K562 (cell line): ENCODE measurements around the gene OSCAR. TPM values are rescaled to one million over a fixed set of nuclear protein-coding genes. Genes with fewer than 3 reads are reported as not detected.

Experiments used
- ATAC-seq: fragments of 200-7000 bp; cut with Tn5 transposase; 3 replicates; pipeline ENCODE4 v1.9.1; 2020; ENCODE audit warnings: moderate library complexity
- BruUV-seq: library from RNA; stranded (reverse); fragments of 400-500 nt; replicated peaks from 2 replicates; lab custom pipeline; 2021; lab: Mats Ljungman, UMichigan
- CTCF ChIA-PET: fragments of 300-600 bp; formaldehyde crosslinking; extraction: SDS; loops from one replicate; lab custom pipeline; 2021; ENCODE audit warnings: low intra/inter-chr PET ratio; lab: Yijun Ruan, JAX
- POLR2A ChIA-PET: fragments of 300-600, 350-650 bp; sonication (Branson Sonifier 250); formaldehyde crosslinking; extraction: SDS; loops from one replicate; lab custom pipeline; 2021; ENCODE audit warnings: antibody characterized with exemption, inconsistent platforms; lab: Yijun Ruan, JAX
- DNase-seq, 4 experiments: peaks; one replicate each; pipeline versions ENCODE4 v3.0.0 to v3.0.0-alpha.2; 2011 to 2018; ENCODE audit warnings: low spot score in 3 of 4, mixed read lengths in 3 of 4; ENCODE audit errors: extremely low read depth in 1 of 4
- FAIRE-seq: peaks from 2 replicates; lab custom pipeline; 2011; peaks lifted over from hg19 to GRCh38; lab: Jason Lieb, UNC
- H2AFZ ChIP-seq: 2 replicates; pipeline ENCODE4 v1.6.0; 2011; ENCODE audit warnings: low read depth, low read length, control low read depth, inconsistent platforms
- H3K27ac ChIP-seq: fragments of 200-600 bp; 3 replicates; pipeline ENCODE4 v1.8.0; 2011; ENCODE audit warnings: low read depth, mild to moderate bottlenecking, control low read depth, inconsistent platforms, low read length, moderate library complexity, mixed read lengths; ENCODE audit errors: extremely low read depth
- H3K27me3 ChIP-seq, 2 experiments: fragments of 300-600 bp in 1 of 2; 2 replicates in 1 of 2; 3 replicates in 1 of 2; pipeline versions ENCODE4 v1.6.0 to v1.8.0; 2011; ENCODE audit warnings: inconsistent platforms in 2 of 2, low read length in 2 of 2, mild to moderate bottlenecking in 1 of 2, mixed read lengths in 1 of 2, moderate library complexity in 1 of 2; ENCODE audit not compliant: control insufficient read depth in 2 of 2, insufficient read depth in 2 of 2
- H3K36me3 ChIP-seq: fragments of 300-600 bp; 3 replicates; pipeline ENCODE4 v1.8.0; 2011; ENCODE audit warnings: mild to moderate bottlenecking, low read length, inconsistent platforms; ENCODE audit not compliant: control insufficient read depth, insufficient read depth
- H3K4me1 ChIP-seq, 2 experiments: fragments of 200-600 bp in 1 of 2; replicated peaks in 1 of 2; 2 replicates in 1 of 2; 3 replicates in 1 of 2; pipeline versions ENCODE4 v1.5.1 to v1.8.0; 2011; ENCODE audit warnings: inconsistent platforms in 2 of 2, low read length in 2 of 2, mild to moderate bottlenecking in 1 of 2, mixed read lengths in 1 of 2, moderate library complexity in 1 of 2; ENCODE audit not compliant: control insufficient read depth in 2 of 2, insufficient read depth in 2 of 2
- H3K4me2 ChIP-seq: 2 replicates; pipeline ENCODE4 v1.6.1; 2011; ENCODE audit warnings: low read length, control low read depth, inconsistent platforms, mixed read lengths; ENCODE audit not compliant: insufficient read depth
- H3K4me3 ChIP-seq: fragments of 200-600 bp; sonication (generic), shearing (Covaris generic); 2 replicates; pipeline ENCODE4 v1.5.1; 2016; ENCODE audit warnings: control low read depth, inconsistent platforms
- H3K79me2 ChIP-seq: fragments of 200-600 bp; 3 replicates; pipeline ENCODE4 v1.8.0; 2011; ENCODE audit warnings: low read length, inconsistent platforms; ENCODE audit not compliant: control insufficient read depth, insufficient read depth
- H3K9ac ChIP-seq, 2 experiments: 2 replicates each; pipeline versions ENCODE4 v1.6.0 to v1.6.1; 2011; ENCODE audit warnings: low read depth in 2 of 2, low read length in 2 of 2, control low read depth in 1 of 2, inconsistent platforms in 1 of 2, mild to moderate bottlenecking in 1 of 2, mixed read lengths in 1 of 2; ENCODE audit not compliant: insufficient read depth in 1 of 2
- H3K9me1 ChIP-seq: one replicate; pipeline ENCODE4 v1.6.0; 2011; ENCODE audit warnings: inconsistent platforms, mild to moderate bottlenecking, low read length, moderate library complexity; ENCODE audit not compliant: control insufficient read depth, insufficient read depth
- H3K9me3 ChIP-seq: replicated peaks from 2 replicates; pipeline ENCODE4 v1.5.1; 2011; ENCODE audit warnings: low read depth, low read length, inconsistent platforms; ENCODE audit not compliant: control insufficient read depth, insufficient read depth
- H4K20me1 ChIP-seq: replicated peaks from 2 replicates; pipeline ENCODE4 v1.6.1; 2011; ENCODE audit warnings: low read length, inconsistent platforms, mixed read lengths; ENCODE audit not compliant: control insufficient read depth, insufficient read depth
- CHD1 ChIP-seq: fragments of 200-600 bp; sonication (generic); IDR thresholded peaks from one replicate; pipeline ENCODE4 v1.6.1; 2012; ENCODE audit warnings: mild to moderate bottlenecking, moderate library complexity, low read length, inconsistent platforms
- COPS2 ChIP-seq: fragments of 450-650 bp; conservative IDR thresholded peaks from 2 replicates; pipeline ENCODE4 v1.6.1; 2016; ENCODE audit warnings: mild to moderate bottlenecking, moderate library complexity
- NFE2L1 ChIP-seq: fragments of 450-650 bp; IDR thresholded peaks from 2 replicates; pipeline ENCODE4 v1.6.1; 2016; ENCODE audit warnings: missing genetic modification characterization, low read depth, mild to moderate bottlenecking, missing compliant biosample characterization, moderate library complexity, borderline replicate concordance
- U2AF1 ChIP-seq: fragments of 200-400 bp; formaldehyde crosslinking; optimal IDR thresholded peaks from 2 replicates; pipeline ENCODE3; 2017; ENCODE audit warnings: mild to moderate bottlenecking, low read depth, low read length, moderate library complexity
- ZFP36 ChIP-seq: fragments of 150-350 bp; IDR thresholded peaks from 2 replicates; pipeline ENCODE4 v1.6.1; 2018; ENCODE audit warnings: low read length, low read depth; ENCODE audit not compliant: partially characterized antibody
- WGBS: fragments of 100-300 bp; shearing (Covaris generic); methylation state at CpG from one replicate; pipeline ENCODE4 v1.1.6; 2016; ENCODE audit warnings: low coverage, mixed read lengths; ENCODE audit not compliant: insufficient coverage; ENCODE audit errors: missing lambda C conversion rate; 5-methylcytosine and 5-hydroxymethylcytosine counted together
- in situ Hi-C: fragments of 300-500 bp; cut with MboI; formaldehyde crosslinking; loops from 4 replicates; pipeline ENCODE4 v1.15.0; 2018; ENCODE audit warnings: inconsistent platforms, mixed read lengths
- intact Hi-C: fragments of 100-400 bp; cut with micrococcal nuclease; formaldehyde crosslinking; loops from 2 replicates; pipeline ENCODE4 v1.14.2; 2022
- polyA plus RNA-seq, 8 experiments: library from polyadenylated mRNA; depleted of rRNA in 4 of 8; stranded (reverse) in 5 of 8; unstranded in 3 of 8; fragments of >200 nt; fragmentation: Nextera tagmentation in 2 of 8; fragmentation: Illumina TruSeq in 1 of 8; extraction: Ambion mirVana in 2 of 8; extraction: Trizol in 1 of 8; gene quantifications; 2 replicates each; pipeline versions ENCODE4 v1.2.1 to v1.2.3, GENCODE V29; 2011 to 2014; ENCODE audit warnings: inconsistent platforms in 1 of 8, missing spikeins in 1 of 8
- total RNA-seq, 7 experiments: library from RNA; depleted of rRNA in 6 of 7; stranded (reverse); fragments of >200 nt in 6 of 7; fragmentation: Illumina TruSeq in 2 of 7; extraction: Trizol in 2 of 7; gene quantifications; 2 replicates each; pipeline versions ENCODE4 v1.2.1 to v1.2.3, GENCODE V29; 2011 to 2021; ENCODE audit warnings: low replicate concordance in 1 of 7
- TF ChIP-seq, protein P1 (sequence below): conservative IDR thresholded peaks from 2 replicates; pipeline ENCODE4 v1.6.1; 2011; ENCODE audit warnings: low read depth, mild to moderate bottlenecking, low read length; ENCODE audit not compliant: control insufficient read depth

Gene OSCAR
- total and polyA plus RNA-seq, 9 of the 15 experiments (the other 6 are each of a cell fraction or from before 2014, with no cell fraction given) = 0.09 to 0.62 (median 0.13) TPM; not detected in 5

DNA sequence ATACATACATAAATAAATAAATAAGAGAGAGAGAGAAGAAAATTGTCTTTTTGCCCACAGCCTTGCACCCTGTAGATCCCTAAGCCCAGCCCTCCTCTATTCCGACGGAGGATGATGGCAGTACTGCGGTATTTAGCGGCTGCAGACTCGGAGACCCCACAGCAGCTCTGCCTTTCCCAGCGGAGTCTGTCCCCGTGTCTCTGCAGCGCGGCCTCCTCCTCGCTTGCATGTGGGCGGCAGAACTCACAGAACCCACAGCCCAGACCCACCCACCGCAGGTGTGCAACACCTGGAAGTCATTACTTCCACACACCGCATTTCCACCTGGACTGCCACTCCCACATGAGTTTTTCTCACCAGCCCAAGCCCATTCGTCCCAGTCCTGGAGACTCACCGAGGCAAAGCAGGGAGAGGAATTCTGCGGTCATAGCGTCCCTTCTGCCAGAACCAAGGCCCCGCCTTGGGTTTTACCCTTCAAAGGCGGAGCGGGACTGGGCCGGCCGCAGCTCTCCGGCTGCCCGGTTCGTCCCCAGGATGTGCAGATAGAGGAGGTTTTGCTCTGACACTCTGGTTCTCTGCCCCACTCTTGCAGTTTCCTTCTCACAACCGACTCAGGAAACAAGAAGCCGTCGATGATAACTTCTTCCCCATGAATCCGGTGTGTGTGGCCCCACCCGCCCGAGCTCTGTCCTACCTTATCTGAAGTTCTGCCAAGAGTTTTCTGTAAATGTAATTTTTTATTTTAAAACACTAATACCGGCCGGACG, 37.1 kb downstream of the OSCAR start, which contains the start of gene VSTM1:
VSTM1 (minus strand) TSS at position 548 of the 767 bp plus-strand sequence; CDS start at position 428, 120 bp downstream.
- Histone ChIP-seq H3K79me2 (no peaks in the 10 kb centered on the region), H3K4me2 (no peak within 1 kb of the TSS), H3K9me1 (no peaks in the 10 kb centered on the region), H3K4me1 (no peaks in the 10 kb centered on the region; a peak in 1 of 5 replicates), H2AFZ (no peak within 1 kb of the TSS), H4K20me1 (no peaks in the 10 kb centered on the region), H3K9ac (0 out of 4 replicates have a peak within 1 kb of the TSS, but pooled peaks of 1 of the 2 experiments have one; percentile 17), H3K36me3 (no peaks in the 10 kb centered on the region), H3K27ac (no peak within 1 kb of the TSS), H3K9me3 (no peaks in the 10 kb centered on the region), H3K4me3 (no peak within 1 kb of the TSS), H3K27me3 (peaks cover 28 to 73% of the 10 kb centered on the region in 2 experiments)
- in situ Hi-C loops = no loop called here
- ATAC-seq = no peak
- TF ChIP-seq U2AF1 (no peak), NFE2L1 (tag) (no peak), CHD1 (no peak), ZFP36 (no peak), COPS2 (no peak)
- TF ChIP-seq, protein P1, sequence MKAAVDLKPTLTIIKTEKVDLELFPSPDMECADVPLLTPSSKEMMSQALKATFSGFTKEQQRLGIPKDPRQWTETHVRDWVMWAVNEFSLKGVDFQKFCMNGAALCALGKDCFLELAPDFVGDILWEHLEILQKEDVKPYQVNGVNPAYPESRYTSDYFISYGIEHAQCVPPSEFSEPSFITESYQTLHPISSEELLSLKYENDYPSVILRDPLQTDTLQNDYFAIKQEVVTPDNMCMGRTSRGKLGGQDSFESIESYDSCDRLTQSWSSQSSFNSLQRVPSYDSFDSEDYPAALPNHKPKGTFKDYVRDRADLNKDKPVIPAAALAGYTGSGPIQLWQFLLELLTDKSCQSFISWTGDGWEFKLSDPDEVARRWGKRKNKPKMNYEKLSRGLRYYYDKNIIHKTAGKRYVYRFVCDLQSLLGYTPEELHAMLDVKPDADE = no peak
- POLR2A ChIA-PET = interaction anchor here (0.6 kb wide), 1 partner anchor 58 kb away, joined by 3 read pairs; no protein-coding TSS in a partner anchor
- WGBS = 5% methylated on average over 34 of the region's 34 CpGs
- peak in 3 of 4 experiments; percentile 3 to 5 (median 3) for DNase-seq
- FAIRE-seq = no peak
- intact Hi-C loops = no loop called here
- no TSS peak for BruUV-seq
- CTCF ChIA-PET = no interaction called here
